Panc1 (cell line): Measurements from ENCODE around the gene PNMA8A. TPM values are rescaled to one million over a fixed set of nuclear protein-coding genes. Genes with fewer than 3 reads are reported as not detected.

ENCODE experiments used
- ATAC-seq: fragments of 200-7000 bp; cut with Tn5 transposase; 2 replicates; pipeline ENCODE4 v1.9.1; 2020; ENCODE audit warnings: mild to moderate bottlenecking, moderate library complexity
- BruUV-seq: library from RNA; stranded (reverse); fragments of 400-500 nt; replicated peaks from 2 replicates; lab custom pipeline; 2021; lab: Mats Ljungman, UMichigan
- CTCF ChIA-PET: fragments of 300-600 bp; sonication (Branson Sonifier 250); formaldehyde crosslinking; loops from one replicate; lab custom pipeline; 2022; ENCODE audit warnings: antibody characterized with exemption; lab: Charles Lee
- POLR2A ChIA-PET: fragments of 300-600 bp; sonication (Branson Sonifier 250); formaldehyde crosslinking; loops from one replicate; lab custom pipeline; 2022; ENCODE audit warnings: antibody characterized with exemption; lab: Charles Lee
- DNase-seq: peaks from one replicate; pipeline ENCODE4 v3.0.0-alpha.2; 2010; ENCODE audit warnings: low read depth, low spot score
- H3K27ac ChIP-seq: 2 replicates; pipeline ENCODE4 v1.5.1; 2011; ENCODE audit warnings: mild to moderate bottlenecking, low read length, inconsistent platforms
- H3K27me3 ChIP-seq: fragments of 200-500 bp; sonication (Bioruptor generic); 2 replicates; pipeline ENCODE4 v1.6.0; 2014; ENCODE audit warnings: low read length, inconsistent platforms; ENCODE audit not compliant: control insufficient read depth, insufficient read depth
- H3K36me3 ChIP-seq: fragments of 200-500 bp; sonication (Bioruptor generic); 2 replicates; pipeline ENCODE4 v1.5.1; 2014; ENCODE audit warnings: inconsistent platforms, mild to moderate bottlenecking, low read length, moderate library complexity; ENCODE audit not compliant: control insufficient read depth, insufficient read depth
- H3K4me1 ChIP-seq: 2 replicates; pipeline ENCODE4 v1.5.1; 2011; ENCODE audit warnings: inconsistent platforms, mild to moderate bottlenecking, low read length, moderate library complexity; ENCODE audit not compliant: control insufficient read depth, insufficient read depth
- H3K4me3 ChIP-seq, 2 experiments: 2 replicates each; pipeline ENCODE4 v1.5.1; 2011 to 2012; ENCODE audit warnings: low read depth in 2 of 2, low read length in 2 of 2, mild to moderate bottlenecking in 2 of 2, inconsistent platforms in 1 of 2, moderate library complexity in 1 of 2
- H3K9me3 ChIP-seq: fragments of 200-500 bp; sonication (Bioruptor generic); 2 replicates; pipeline ENCODE4 v1.5.1; 2014; ENCODE audit warnings: low read depth, mild to moderate bottlenecking, inconsistent platforms, low read length, moderate library complexity; ENCODE audit not compliant: control insufficient read depth, insufficient read depth
- POLR2AphosphoS5 ChIP-seq: IDR thresholded peaks from 2 replicates; pipeline ENCODE4 v1.6.1; 2012; ENCODE audit warnings: mild to moderate bottlenecking, low read depth, low read length, moderate library complexity
- REST ChIP-seq, 2 experiments: IDR thresholded peaks; 2 replicates each; pipeline ENCODE4 v1.6.1; 2011 to 2012; ENCODE audit warnings: low read depth in 2 of 2, control low read depth in 1 of 2, low read length in 1 of 2, mild to moderate bottlenecking in 1 of 2, moderate library complexity in 1 of 2; ENCODE audit not compliant: insufficient read depth in 1 of 2
- SIN3A ChIP-seq: IDR thresholded peaks from 2 replicates; pipeline ENCODE4 v1.6.1; 2012; ENCODE audit warnings: low read depth, mild to moderate bottlenecking, low read length, moderate library complexity, borderline replicate concordance; ENCODE audit not compliant: insufficient read depth
- TCF7L2 ChIP-seq: IDR thresholded peaks from 2 replicates; pipeline ENCODE4 v1.6.1; 2011; ENCODE audit warnings: mild to moderate bottlenecking, low read depth, low read length, inconsistent platforms
- in situ Hi-C: cut with HindIII; loops from 2 replicates; pipeline ENCODE4 v1.10.0; 2016; ENCODE audit warnings: low sequenced_read_pairs, low pct_unique_long_range_greater_than_20kb
- intact Hi-C: fragments of 100-400 bp; cut with micrococcal nuclease; formaldehyde crosslinking; loops from one replicate; pipeline ENCODE4 v1.10.0; 2022; ENCODE audit not compliant: unreplicated experiment
- total RNA-seq: library from RNA; stranded (reverse); gene quantifications from one replicate; pipeline ENCODE4 v1.2.1, GENCODE V29; 2021; ENCODE audit not compliant: unreplicated experiment
- TF ChIP-seq, protein P1 (sequence below): fragments of 450-650 bp; IDR thresholded peaks from 2 replicates; pipeline ENCODE4 v1.5.1; 2017; ENCODE audit warnings: mild to moderate bottlenecking

PNMA8A gene
- total RNA-seq, 1 experiment from 2014 or later, result not detected

- Histone ChIP-seq H3K27ac (no peak overlapping the region), H3K27me3 (no peaks in the 10 kb centered on the region), H3K9me3 (no peaks in the 10 kb centered on the region), H3K4me3 (no peak overlapping the region), H3K4me1 (no peaks in the 10 kb centered on the region; the same call in 1 of the 2 replicates), H3K36me3 (no peaks in the 10 kb centered on the region)
- ATAC-seq (no peak), DNase-seq (no peak)
- ChIA-PET POLR2A (no interaction called here), CTCF (no interaction called here)
- no peak for TF ChIP-seq SIN3A
- no peak for TF ChIP-seq REST (IDR thresholded peaks at IDR 0.05; ENCODE audit: insufficient read depth in 1 of 2, low read depth in 2 of 2, low read length in 1 of 2)
- no peak for TF ChIP-seq POLR2AphosphoS5
- no TSS peak for BruUV-seq
- in situ Hi-C loops (no loop called here), intact Hi-C loops (no loop called here)
Observed at GRCh38 chr19:46508206-46508605, 36.8 kb upstream of the PNMA8A start.

DNA sequence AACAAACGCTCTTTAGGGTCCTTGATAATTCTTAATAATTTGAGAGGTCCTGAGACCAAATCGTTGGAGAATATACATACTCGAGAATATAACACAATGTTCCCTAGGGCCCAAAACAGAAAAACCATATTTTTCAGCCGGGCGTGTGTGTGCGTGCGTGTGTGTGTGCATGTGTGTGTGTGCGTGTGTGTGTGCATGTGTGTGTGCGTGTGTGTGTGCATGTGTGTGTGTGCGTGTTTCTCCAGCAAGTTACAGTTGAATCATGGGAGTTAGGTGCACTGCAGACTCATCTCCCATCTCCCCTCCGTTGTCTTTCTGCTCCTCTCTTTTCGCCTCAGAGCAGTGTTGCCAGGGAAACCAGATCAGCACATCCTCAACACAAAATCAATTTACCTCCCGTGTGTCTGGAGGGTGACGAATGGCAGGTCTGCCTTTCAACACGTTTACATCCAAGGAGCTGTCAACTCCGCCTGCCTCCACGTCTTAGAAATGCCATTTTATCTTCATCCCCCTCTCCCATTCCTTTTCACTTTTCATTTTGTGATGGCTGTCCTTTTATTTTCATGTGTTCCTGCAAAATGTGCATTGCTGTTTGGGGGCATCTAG lies 32.6 kb upstream of the PNMA8A start:
- ATAC-seq (no peak), DNase-seq (no peak)
- Histone ChIP-seq H3K9me3 (no peaks in the 10 kb centered on the region), H3K27ac (no peak overlapping the region), H3K4me3 (no peak overlapping the region), H3K27me3 (no peaks in the 10 kb centered on the region), H3K36me3 (no peaks in the 10 kb centered on the region), H3K4me1 (no peaks in the 10 kb centered on the region)
- no TSS peak for BruUV-seq
- in situ Hi-C loops, result no loop called here
- TF ChIP-seq, protein P1, sequence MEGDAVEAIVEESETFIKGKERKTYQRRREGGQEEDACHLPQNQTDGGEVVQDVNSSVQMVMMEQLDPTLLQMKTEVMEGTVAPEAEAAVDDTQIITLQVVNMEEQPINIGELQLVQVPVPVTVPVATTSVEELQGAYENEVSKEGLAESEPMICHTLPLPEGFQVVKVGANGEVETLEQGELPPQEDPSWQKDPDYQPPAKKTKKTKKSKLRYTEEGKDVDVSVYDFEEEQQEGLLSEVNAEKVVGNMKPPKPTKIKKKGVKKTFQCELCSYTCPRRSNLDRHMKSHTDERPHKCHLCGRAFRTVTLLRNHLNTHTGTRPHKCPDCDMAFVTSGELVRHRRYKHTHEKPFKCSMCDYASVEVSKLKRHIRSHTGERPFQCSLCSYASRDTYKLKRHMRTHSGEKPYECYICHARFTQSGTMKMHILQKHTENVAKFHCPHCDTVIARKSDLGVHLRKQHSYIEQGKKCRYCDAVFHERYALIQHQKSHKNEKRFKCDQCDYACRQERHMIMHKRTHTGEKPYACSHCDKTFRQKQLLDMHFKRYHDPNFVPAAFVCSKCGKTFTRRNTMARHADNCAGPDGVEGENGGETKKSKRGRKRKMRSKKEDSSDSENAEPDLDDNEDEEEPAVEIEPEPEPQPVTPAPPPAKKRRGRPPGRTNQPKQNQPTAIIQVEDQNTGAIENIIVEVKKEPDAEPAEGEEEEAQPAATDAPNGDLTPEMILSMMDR, result no peak
- no peak for TF ChIP-seq POLR2AphosphoS5
- TF ChIP-seq TCF7L2, result no peak
- no peak for TF ChIP-seq REST (IDR thresholded peaks at IDR 0.05; ENCODE audit: insufficient read depth in 1 of 2, low read depth in 2 of 2, low read length in 1 of 2)
- TF ChIP-seq SIN3A, result no peak
- ChIA-PET POLR2A (no interaction called here), CTCF (no interaction called here)
- intact Hi-C loops, result no loop called here
